Activated naive CD4-positive, alpha-beta T cell treated with anti-CD3 and anti-CD28 coated beads, Interleukin-2, amount 10 ng/mL, durations not matched to agents 7 days and 5 days (primary cell): ENCODE measurements around the gene ATP6V0B.

Experiments
- CTCF ChIA-PET: fragments of 350-600 bp; sonication (Branson Sonifier 250); formaldehyde crosslinking; loops from one replicate; lab custom pipeline; 2021; ENCODE audit warnings: antibody characterized with exemption; lab: Charles Lee
- DNase-seq: peaks from one replicate; pipeline ENCODE4 v3.0.0-alpha.2; 2020
- H3K27ac Mint-ChIP-seq: one replicate; pipeline ENCODE4 v1.8.0; 2021; ENCODE audit warnings: mild to moderate bottlenecking, moderate library complexity, mixed read lengths
- H3K27me3 Mint-ChIP-seq: one replicate; pipeline ENCODE4 v1.8.0; 2021; ENCODE audit warnings: mild to moderate bottlenecking, mixed read lengths
- H3K36me3 Mint-ChIP-seq: one replicate; pipeline ENCODE4 v1.8.0; 2021; ENCODE audit warnings: mixed read lengths
- H3K4me1 Mint-ChIP-seq: one replicate; pipeline ENCODE4 v1.8.0; 2021; ENCODE audit warnings: mixed read lengths
- H3K4me3 Mint-ChIP-seq: one replicate; pipeline ENCODE4 v1.8.0; 2021; ENCODE audit warnings: mild to moderate bottlenecking, moderate library complexity, mixed read lengths
- H3K9me3 Mint-ChIP-seq: one replicate; pipeline ENCODE4 v1.8.0; 2021; ENCODE audit warnings: mixed read lengths

Gene ATP6V0B

GRCh38 chr1:43968348-43968948 lies 6.3 kb upstream of the ATP6V0B start:
- DNase-seq = peak; percentile 66
- H3K4me3 Mint-ChIP-seq = no peak overlapping the region
- no peaks in the 10 kb centered on the region for H3K27me3 Mint-ChIP-seq
- peaks cover 30% of the 10 kb centered on the region for H3K4me1 Mint-ChIP-seq
- no peaks in the 10 kb centered on the region for H3K9me3 Mint-ChIP-seq
- no peak overlapping the region for H3K27ac Mint-ChIP-seq
- CTCF ChIA-PET = interaction anchor here (1.2 kb wide), 1 partner anchor 205 kb away, joined by 3 read pairs; no protein-coding TSS in a partner anchor
- H3K36me3 Mint-ChIP-seq = peaks cover 7% of the 10 kb centered on the region

- Mint-ChIP-seq H3K4me3 (peak overlapping the region; percentile 91), H3K4me1 (peaks cover 40% of the 10 kb centered on the region), H3K27ac (no peak overlapping the region), H3K36me3 (peaks cover 10% of the 10 kb centered on the region), H3K9me3 (no peaks in the 10 kb centered on the region), H3K27me3 (no peaks in the 10 kb centered on the region)
- DNase-seq = no peak
- CTCF ChIA-PET = no interaction called here
Observed at GRCh38 chr1:43969416-43969745, 5.4 kb upstream of the ATP6V0B start.

GRCh38 chr1:43969746-43970466 lies 4.9 kb upstream of the ATP6V0B start, which contains the start of gene DPH2:
DPH2 (plus strand) TSS chr1:43970010; CDS start chr1:43970176, 166 bp downstream.
- Mint-ChIP-seq H3K4me3 (peak within 1 kb of the TSS; percentile 91), H3K4me1 (peaks cover 40% of the 10 kb centered on the region), H3K9me3 (no peaks in the 10 kb centered on the region), H3K36me3 (peaks cover 10% of the 10 kb centered on the region), H3K27ac (peak within 1 kb of the TSS; percentile 71), H3K27me3 (no peaks in the 10 kb centered on the region)
- DNase-seq = peak; percentile 99
- CTCF ChIA-PET = interaction anchor here (1.0 to 1.2 kb wide), 3 partner anchors 11 to 35 kb away, joined by 3 read pairs; no protein-coding TSS in a partner anchor

- CTCF ChIA-PET = interaction anchor here (0.6 to 1.2 kb wide), 4 partner anchors 11 to 36 kb away, joined by 3 to 4 read pairs (median 3); no protein-coding TSS in a partner anchor
- peaks cover 40% of the 10 kb centered on the region for H3K4me1 Mint-ChIP-seq
- peak overlapping the region; percentile 71 for H3K27ac Mint-ChIP-seq
- peak overlapping the region; percentile 91 for H3K4me3 Mint-ChIP-seq
- no peak for DNase-seq
- H3K27me3 Mint-ChIP-seq = no peaks in the 10 kb centered on the region
- no peaks in the 10 kb centered on the region for H3K9me3 Mint-ChIP-seq
- H3K36me3 Mint-ChIP-seq = peaks cover 10% of the 10 kb centered on the region
Observed at GRCh38 chr1:43970502-43970901, 4.3 kb upstream of the ATP6V0B start.

GRCh38 chr1:43970911-43971310 lies 3.8 kb upstream of the ATP6V0B start:
- H3K36me3 Mint-ChIP-seq = peaks cover 13% of the 10 kb centered on the region
- H3K27me3 Mint-ChIP-seq = no peaks in the 10 kb centered on the region
- DNase-seq = no peak
- H3K4me1 Mint-ChIP-seq = peaks cover 43% of the 10 kb centered on the region
- CTCF ChIA-PET = interaction anchor here (0.6 to 1.2 kb wide), 3 partner anchors 12 to 25 kb away, joined by 3 to 4 read pairs (median 3); no protein-coding TSS in a partner anchor
- H3K4me3 Mint-ChIP-seq = peak overlapping the region; percentile 91
- peak overlapping the region; percentile 66 for H3K27ac Mint-ChIP-seq
- H3K9me3 Mint-ChIP-seq = no peaks in the 10 kb centered on the region

- Mint-ChIP-seq H3K4me3 (peak overlapping the region; percentile 91), H3K27ac (no peak overlapping the region), H3K36me3 (peaks cover 17% of the 10 kb centered on the region), H3K4me1 (peaks cover 48% of the 10 kb centered on the region), H3K27me3 (no peaks in the 10 kb centered on the region), H3K9me3 (no peaks in the 10 kb centered on the region)
- CTCF ChIA-PET = interaction anchor here (0.6 kb wide), 2 partner anchors 22 to 74 kb away, joined by 4 read pairs; no protein-coding TSS in a partner anchor
- DNase-seq = no peak
Observed at GRCh38 chr1:43971336-43971980, 3.3 kb upstream of the ATP6V0B start.

GRCh38 chr1:43973981-43974442 lies 748 bp upstream of the ATP6V0B start:
- CTCF ChIA-PET = interaction anchor here (2.2 kb wide), 1 partner anchor 39 kb away, joined by 15 read pairs; no protein-coding TSS in a partner anchor
- peaks cover 35% of the 10 kb centered on the region for H3K36me3 Mint-ChIP-seq
- peaks cover 68% of the 10 kb centered on the region for H3K4me1 Mint-ChIP-seq
- H3K27ac Mint-ChIP-seq = peak overlapping the region; percentile 91
- no peaks in the 10 kb centered on the region for H3K9me3 Mint-ChIP-seq
- H3K4me3 Mint-ChIP-seq = peak overlapping the region; percentile 75
- DNase-seq = no peak
- H3K27me3 Mint-ChIP-seq = peaks cover 4% of the 10 kb centered on the region

GRCh38 chr1:43975249-43975961 lies 645 bp downstream of the ATP6V0B start:
- H3K27ac Mint-ChIP-seq = peak overlapping the region; percentile 91
- peaks cover 36% of the 10 kb centered on the region for H3K36me3 Mint-ChIP-seq
- peak overlapping the region; percentile 75 for H3K4me3 Mint-ChIP-seq
- H3K4me1 Mint-ChIP-seq = peaks cover 62% of the 10 kb centered on the region
- CTCF ChIA-PET = interaction anchor here (0.7 to 2.2 kb wide), 4 partner anchors 15 to 41 kb away, joined by 3 to 15 read pairs (median 4); no protein-coding TSS in a partner anchor
- peak; percentile 75 for DNase-seq
- H3K9me3 Mint-ChIP-seq = no peaks in the 10 kb centered on the region
- peaks cover 11% of the 10 kb centered on the region for H3K27me3 Mint-ChIP-seq

- H3K9me3 Mint-ChIP-seq = no peaks in the 10 kb centered on the region
- H3K4me3 Mint-ChIP-seq = peak overlapping the region; percentile 75
- no peak for DNase-seq
- CTCF ChIA-PET = interaction anchor here (0.7 to 2.2 kb wide), 3 partner anchors 14 to 41 kb away, joined by 3 to 15 read pairs (median 3); no protein-coding TSS in a partner anchor
- peaks cover 36% of the 10 kb centered on the region for H3K36me3 Mint-ChIP-seq
- H3K27me3 Mint-ChIP-seq = peaks cover 11% of the 10 kb centered on the region
- peaks cover 60% of the 10 kb centered on the region for H3K4me1 Mint-ChIP-seq
- peak overlapping the region; percentile 91 for H3K27ac Mint-ChIP-seq
Observed at GRCh38 chr1:43976045-43976444, 1.3 kb downstream of the ATP6V0B start.

GRCh38 chr1:43976890-43977289 lies 2.1 kb downstream of the ATP6V0B start:
- Mint-ChIP-seq H3K36me3 (peaks cover 36% of the 10 kb centered on the region), H3K4me1 (peaks cover 56% of the 10 kb centered on the region), H3K27me3 (peaks cover 11% of the 10 kb centered on the region), H3K4me3 (peak overlapping the region; percentile 75), H3K9me3 (no peaks in the 10 kb centered on the region), H3K27ac (no peak overlapping the region)
- CTCF ChIA-PET = interaction anchor here (1.2 kb wide), 1 partner anchor 31 kb away, joined by 4 read pairs; no protein-coding TSS in a partner anchor
- no peak for DNase-seq

- Mint-ChIP-seq H3K4me3 (peak overlapping the region; percentile 75), H3K27ac (no peak overlapping the region), H3K9me3 (no peaks in the 10 kb centered on the region), H3K36me3 (peaks cover 36% of the 10 kb centered on the region), H3K27me3 (peaks cover 11% of the 10 kb centered on the region), H3K4me1 (peaks cover 56% of the 10 kb centered on the region)
- CTCF ChIA-PET = interaction anchor here (1.0 to 1.2 kb wide), 2 partner anchors 29 to 32 kb away, joined by 3 to 4 read pairs; no protein-coding TSS in a partner anchor
- DNase-seq = no peak
Observed at GRCh38 chr1:43977376-43978263, 2.9 kb downstream of the ATP6V0B start.

- no peaks in the 10 kb centered on the region for H3K9me3 Mint-ChIP-seq
- H3K27me3 Mint-ChIP-seq = peaks cover 11% of the 10 kb centered on the region
- no peak for DNase-seq
- peaks cover 31% of the 10 kb centered on the region for H3K36me3 Mint-ChIP-seq
- peak overlapping the region; percentile 75 for H3K4me3 Mint-ChIP-seq
- H3K27ac Mint-ChIP-seq = no peak overlapping the region
- CTCF ChIA-PET = interaction anchor here (1.0 to 1.2 kb wide), 2 partner anchors 28 to 32 kb away, joined by 3 to 4 read pairs; no protein-coding TSS in a partner anchor
- peaks cover 54% of the 10 kb centered on the region for H3K4me1 Mint-ChIP-seq
Observed at GRCh38 chr1:43978264-43978550, 3.4 kb downstream of the ATP6V0B start.
